HEK293 (cell line): ENCODE measurements around the gene MOV10L1.

ENCODE experiments used
- KLF7 ChIP-seq: fragments of 450-650 bp; formaldehyde crosslinking; IDR thresholded peaks from 2 replicates; pipeline ENCODE4 v1.5.1; 2016; ENCODE audit warnings: missing biosample characterization, missing genetic modification characterization, borderline replicate concordance
- OSR2 ChIP-seq: fragments of 450-650 bp; formaldehyde crosslinking; IDR thresholded peaks from 2 replicates; pipeline ENCODE4 v1.5.1; 2016; ENCODE audit warnings: missing biosample characterization, missing genetic modification characterization
- YY1 ChIP-seq: fragments of 450-650 bp; formaldehyde crosslinking; IDR thresholded peaks from 2 replicates; pipeline ENCODE4 v1.5.1; 2018; ENCODE audit warnings: missing biosample characterization, missing genetic modification characterization
- ZFP41 ChIP-seq: fragments of 450-650 bp; formaldehyde crosslinking; IDR thresholded peaks from 2 replicates; pipeline ENCODE4 v1.5.1; 2016; ENCODE audit warnings: missing biosample characterization, missing genetic modification characterization, borderline replicate concordance
- ZNF132 ChIP-seq: fragments of 450-650 bp; formaldehyde crosslinking; IDR thresholded peaks from 2 replicates; pipeline ENCODE4 v1.5.1; 2017; ENCODE audit warnings: missing biosample characterization, missing genetic modification characterization, borderline replicate concordance
- ZNF211 ChIP-seq: fragments of 450-650 bp; formaldehyde crosslinking; IDR thresholded peaks from 2 replicates; pipeline ENCODE4 v1.5.1; 2016; ENCODE audit warnings: low read depth, missing biosample characterization, missing genetic modification characterization
- ZNF280C ChIP-seq: fragments of 450-650 bp; formaldehyde crosslinking; IDR thresholded peaks from 2 replicates; pipeline ENCODE4 v1.5.1; 2016; ENCODE audit warnings: missing biosample characterization, missing genetic modification characterization
- ZNF416 ChIP-seq: fragments of 450-650 bp; formaldehyde crosslinking; IDR thresholded peaks from 2 replicates; pipeline ENCODE4 v1.5.1; 2016; ENCODE audit warnings: missing biosample characterization, missing genetic modification characterization
- ZNF558 ChIP-seq: fragments of 450-650 bp; formaldehyde crosslinking; IDR thresholded peaks from 2 replicates; pipeline ENCODE4 v1.5.1; 2016; ENCODE audit warnings: missing biosample characterization, missing genetic modification characterization
- ZNF792 ChIP-seq: fragments of 450-650 bp; formaldehyde crosslinking; IDR thresholded peaks from 2 replicates; pipeline ENCODE4 v1.5.1; 2016; ENCODE audit warnings: missing biosample characterization, missing genetic modification characterization
- TF ChIP-seq, protein P1 (sequence below): fragments of 450-650 bp; formaldehyde crosslinking; IDR thresholded peaks from 2 replicates; pipeline ENCODE4 v1.5.1; 2016; ENCODE audit warnings: missing biosample characterization, missing genetic modification characterization
- TF ChIP-seq, protein P2 (sequence below): sonication (generic); formaldehyde crosslinking; IDR thresholded peaks from 2 replicates; pipeline ENCODE4 v1.8.1; 2022; ENCODE audit warnings: mild to moderate bottlenecking, moderate library complexity, missing genetic modification reagents

- TF ChIP-seq ZNF558 (tag by site-specific recombination) = no peak
- TF ChIP-seq, protein P1, sequence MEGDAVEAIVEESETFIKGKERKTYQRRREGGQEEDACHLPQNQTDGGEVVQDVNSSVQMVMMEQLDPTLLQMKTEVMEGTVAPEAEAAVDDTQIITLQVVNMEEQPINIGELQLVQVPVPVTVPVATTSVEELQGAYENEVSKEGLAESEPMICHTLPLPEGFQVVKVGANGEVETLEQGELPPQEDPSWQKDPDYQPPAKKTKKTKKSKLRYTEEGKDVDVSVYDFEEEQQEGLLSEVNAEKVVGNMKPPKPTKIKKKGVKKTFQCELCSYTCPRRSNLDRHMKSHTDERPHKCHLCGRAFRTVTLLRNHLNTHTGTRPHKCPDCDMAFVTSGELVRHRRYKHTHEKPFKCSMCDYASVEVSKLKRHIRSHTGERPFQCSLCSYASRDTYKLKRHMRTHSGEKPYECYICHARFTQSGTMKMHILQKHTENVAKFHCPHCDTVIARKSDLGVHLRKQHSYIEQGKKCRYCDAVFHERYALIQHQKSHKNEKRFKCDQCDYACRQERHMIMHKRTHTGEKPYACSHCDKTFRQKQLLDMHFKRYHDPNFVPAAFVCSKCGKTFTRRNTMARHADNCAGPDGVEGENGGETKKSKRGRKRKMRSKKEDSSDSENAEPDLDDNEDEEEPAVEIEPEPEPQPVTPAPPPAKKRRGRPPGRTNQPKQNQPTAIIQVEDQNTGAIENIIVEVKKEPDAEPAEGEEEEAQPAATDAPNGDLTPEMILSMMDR (tag by site-specific recombination) = no peak
- TF ChIP-seq, protein P2, sequence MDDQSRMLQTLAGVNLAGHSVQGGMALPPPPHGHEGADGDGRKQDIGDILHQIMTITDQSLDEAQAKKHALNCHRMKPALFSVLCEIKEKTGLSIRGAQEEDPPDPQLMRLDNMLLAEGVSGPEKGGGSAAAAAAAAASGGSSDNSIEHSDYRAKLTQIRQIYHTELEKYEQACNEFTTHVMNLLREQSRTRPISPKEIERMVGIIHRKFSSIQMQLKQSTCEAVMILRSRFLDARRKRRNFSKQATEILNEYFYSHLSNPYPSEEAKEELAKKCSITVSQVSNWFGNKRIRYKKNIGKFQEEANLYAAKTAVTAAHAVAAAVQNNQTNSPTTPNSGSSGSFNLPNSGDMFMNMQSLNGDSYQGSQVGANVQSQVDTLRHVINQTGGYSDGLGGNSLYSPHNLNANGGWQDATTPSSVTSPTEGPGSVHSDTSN (CRISPR knock-in tag) = no peak
- TF ChIP-seq YY1 (tag by site-specific recombination) = no peak
- no peak for TF ChIP-seq OSR2
- TF ChIP-seq ZFP41 (tag by site-specific recombination) = no peak
- TF ChIP-seq ZNF211 (tag by site-specific recombination) = no peak
- no peak for TF ChIP-seq KLF7 (tag by site-specific recombination)
- TF ChIP-seq ZNF280C (tag by site-specific recombination) = no peak
- TF ChIP-seq ZNF416 (tag by site-specific recombination) = no peak
- no peak for TF ChIP-seq ZNF792
- TF ChIP-seq ZNF132 (tag by site-specific recombination) = no peak
Observed at GRCh38 chr22:50173311-50173982, 83.6 kb downstream of the MOV10L1 start.
